Neural cell (in vitro differentiated cells): ENCODE data around the gene FARP1. TPM values are rescaled to one million over a fixed set of nuclear protein-coding genes. Genes with fewer than 3 reads are reported as not detected.

Experiments used
- H2AFZ ChIP-seq: fragments of 200-600, 300-800 bp; sonication (generic), shearing (Covaris generic); 2 replicates; pipeline ENCODE4 v1.6.0; 2014; ENCODE audit warnings: low read depth, mild to moderate bottlenecking, antibody characterized with exemption, low read length, moderate library complexity
- H3F3A ChIP-seq: fragments of 200-600 bp; shearing (Covaris generic); 2 replicates; pipeline ENCODE4 v1.6.1; 2016; ENCODE audit warnings: mild to moderate bottlenecking, moderate library complexity, mixed read lengths, antibody characterized with exemption, low read length; ENCODE audit not compliant: insufficient read depth, poor library complexity, severe bottlenecking
- H3K27ac ChIP-seq: fragments of 200-600, 300-800 bp; sonication (generic), shearing (Covaris generic); 2 replicates; pipeline ENCODE4 v1.5.1; 2014; ENCODE audit warnings: mild to moderate bottlenecking, low read length, moderate library complexity
- H3K27me3 ChIP-seq: fragments of 300-800, 200-600 bp; sonication (generic), shearing (Covaris generic); 2 replicates; pipeline ENCODE4 v1.6.0; 2014; ENCODE audit warnings: mild to moderate bottlenecking, low read depth, low read length, moderate library complexity; ENCODE audit not compliant: insufficient read depth
- H3K36me3 ChIP-seq: fragments of 300-800, 200-600 bp; sonication (generic), shearing (Covaris generic); 2 replicates; pipeline ENCODE4 v1.5.1; 2014; ENCODE audit warnings: mild to moderate bottlenecking, antibody characterized with exemption, low read length, moderate library complexity; ENCODE audit not compliant: insufficient read depth
- H3K4me2 ChIP-seq: fragments of 300-800, 200-600 bp; sonication (generic), shearing (Covaris generic); 2 replicates; pipeline ENCODE4 v1.6.0; 2014; ENCODE audit warnings: mild to moderate bottlenecking, low read length
- H3K4me3 ChIP-seq: fragments of 300-800, 200-600 bp; sonication (generic), shearing (Covaris generic); 2 replicates; pipeline ENCODE4 v1.5.1; 2014; ENCODE audit warnings: mild to moderate bottlenecking, low read length, moderate library complexity
- H3K79me2 ChIP-seq: fragments of 200-600 bp; shearing (Covaris generic); replicated peaks from 2 replicates; pipeline ENCODE4 v1.6.0; 2014; ENCODE audit warnings: mild to moderate bottlenecking, low read length, moderate library complexity; ENCODE audit not compliant: insufficient read depth
- H3K9ac ChIP-seq: fragments of 300-800, 200-600 bp; sonication (generic), shearing (Covaris generic); 2 replicates; pipeline ENCODE4 v1.6.1; 2016; ENCODE audit warnings: mild to moderate bottlenecking, low read length, mixed read lengths
- H3K9me2 ChIP-seq: fragments of 200-600 bp; shearing (Covaris generic); 2 replicates; pipeline ENCODE4 v1.6.1; 2016; ENCODE audit warnings: mild to moderate bottlenecking, low read length, mixed read lengths; ENCODE audit not compliant: insufficient read depth
- H3K9me3 ChIP-seq: fragments of 200-600, 300-800 bp; sonication (generic), shearing (Covaris generic); 2 replicates; pipeline ENCODE4 v1.6.1; 2016; ENCODE audit warnings: mild to moderate bottlenecking, mixed run types, low read length, moderate library complexity, mixed read lengths
- H4K20me1 ChIP-seq: fragments of 200-600 bp; shearing (Covaris generic); 2 replicates; pipeline ENCODE4 v1.6.1; 2016; ENCODE audit warnings: mild to moderate bottlenecking, mixed run types; ENCODE audit not compliant: insufficient read depth
- EP300 ChIP-seq: fragments of 450-650 bp; conservative IDR thresholded peaks from 2 replicates; pipeline ENCODE4 v1.6.1; 2014; ENCODE audit warnings: antibody characterized with exemption, mild to moderate bottlenecking, moderate library complexity; ENCODE audit not compliant: poor library complexity, severe bottlenecking
- EZH2 ChIP-seq: fragments of 200-600, 300-800 bp; shearing (Covaris generic), sonication (generic); IDR thresholded peaks from 2 replicates; pipeline ENCODE4 v1.6.1; 2014; ENCODE audit warnings: antibody characterized with exemption, low read length, borderline replicate concordance, mild to moderate bottlenecking; ENCODE audit not compliant: insufficient read depth, poor library complexity, severe bottlenecking
- MXI1 ChIP-seq: fragments of 450-650 bp; conservative IDR thresholded peaks from 2 replicates; pipeline ENCODE4 v1.6.1; 2014; ENCODE audit warnings: antibody characterized with exemption, mild to moderate bottlenecking; ENCODE audit not compliant: poor library complexity, severe bottlenecking
- POLR2AphosphoS5 ChIP-seq: IDR thresholded peaks from 2 replicates; pipeline ENCODE4 v1.6.1; 2012
- RAD21 ChIP-seq: fragments of 450-650 bp; conservative IDR thresholded peaks from 2 replicates; pipeline ENCODE4 v1.6.1; 2014; ENCODE audit warnings: antibody characterized with exemption, mild to moderate bottlenecking, moderate library complexity
- SMC3 ChIP-seq: fragments of 450-650 bp; conservative IDR thresholded peaks from 2 replicates; pipeline ENCODE4 v1.6.1; 2014; ENCODE audit warnings: antibody characterized with exemption, mild to moderate bottlenecking, moderate library complexity; ENCODE audit not compliant: poor library complexity
- TAF1 ChIP-seq: IDR thresholded peaks from 2 replicates; pipeline ENCODE4 v1.6.1; 2012; ENCODE audit warnings: low read depth
- polyA plus RNA-seq: library from polyadenylated mRNA; depleted of rRNA; stranded (reverse); fragments of >200 nt; gene quantifications from 2 replicates; pipeline ENCODE4 v1.2.3, GENCODE V29; 2014
- TF ChIP-seq, protein P1 (sequence below): IDR thresholded peaks from 2 replicates; pipeline ENCODE4 v1.6.1; 2012; ENCODE audit warnings: borderline replicate concordance
- TF ChIP-seq, protein P2 (sequence below): fragments of 450-650 bp; IDR thresholded peaks from 2 replicates; pipeline ENCODE4 v1.5.1; 2014; ENCODE audit warnings: antibody characterized with exemption, mild to moderate bottlenecking, moderate library complexity; ENCODE audit not compliant: poor library complexity, severe bottlenecking

The FARP1 gene
- polyA plus RNA-seq, 1 donor from 2014 or later, result 19.7 TPM

DNA sequence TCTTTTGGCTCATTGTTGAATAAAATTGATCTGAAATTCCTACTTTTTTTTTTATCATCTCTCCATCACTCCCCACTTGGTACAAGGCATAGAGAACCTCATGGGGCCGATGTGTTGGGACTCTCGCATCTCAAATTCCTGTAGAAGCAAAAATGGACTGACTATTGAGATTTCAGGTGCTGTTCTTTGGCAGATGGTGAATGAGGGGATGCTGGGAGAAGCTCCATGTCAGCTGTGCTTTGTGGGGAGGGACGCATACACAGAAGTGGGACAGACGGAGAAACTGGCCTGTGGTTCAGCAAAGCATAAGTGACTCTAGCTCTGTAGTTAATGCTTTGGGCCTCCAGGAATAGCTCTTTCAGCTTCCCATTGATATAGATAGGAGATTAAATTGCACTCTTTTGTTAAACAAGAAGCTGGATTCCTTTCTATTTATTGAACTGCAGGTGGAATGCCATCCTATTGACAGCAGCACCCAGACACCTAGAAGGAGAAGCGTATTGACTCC is 228.7 kb downstream of the FARP1 start:
- no peaks in the 10 kb centered on the region for H4K20me1 ChIP-seq
- H3K36me3 ChIP-seq, result no peaks in the 10 kb centered on the region
- H3K27ac ChIP-seq, result no peak overlapping the region
- H3K79me2 ChIP-seq, result no peaks in the 10 kb centered on the region
- no peak overlapping the region for H2AFZ ChIP-seq
- H3K9me3 ChIP-seq, result no peaks in the 10 kb centered on the region
- TF ChIP-seq RAD21 (no peak), EZH2 (no peak)
- TF ChIP-seq, protein P1, sequence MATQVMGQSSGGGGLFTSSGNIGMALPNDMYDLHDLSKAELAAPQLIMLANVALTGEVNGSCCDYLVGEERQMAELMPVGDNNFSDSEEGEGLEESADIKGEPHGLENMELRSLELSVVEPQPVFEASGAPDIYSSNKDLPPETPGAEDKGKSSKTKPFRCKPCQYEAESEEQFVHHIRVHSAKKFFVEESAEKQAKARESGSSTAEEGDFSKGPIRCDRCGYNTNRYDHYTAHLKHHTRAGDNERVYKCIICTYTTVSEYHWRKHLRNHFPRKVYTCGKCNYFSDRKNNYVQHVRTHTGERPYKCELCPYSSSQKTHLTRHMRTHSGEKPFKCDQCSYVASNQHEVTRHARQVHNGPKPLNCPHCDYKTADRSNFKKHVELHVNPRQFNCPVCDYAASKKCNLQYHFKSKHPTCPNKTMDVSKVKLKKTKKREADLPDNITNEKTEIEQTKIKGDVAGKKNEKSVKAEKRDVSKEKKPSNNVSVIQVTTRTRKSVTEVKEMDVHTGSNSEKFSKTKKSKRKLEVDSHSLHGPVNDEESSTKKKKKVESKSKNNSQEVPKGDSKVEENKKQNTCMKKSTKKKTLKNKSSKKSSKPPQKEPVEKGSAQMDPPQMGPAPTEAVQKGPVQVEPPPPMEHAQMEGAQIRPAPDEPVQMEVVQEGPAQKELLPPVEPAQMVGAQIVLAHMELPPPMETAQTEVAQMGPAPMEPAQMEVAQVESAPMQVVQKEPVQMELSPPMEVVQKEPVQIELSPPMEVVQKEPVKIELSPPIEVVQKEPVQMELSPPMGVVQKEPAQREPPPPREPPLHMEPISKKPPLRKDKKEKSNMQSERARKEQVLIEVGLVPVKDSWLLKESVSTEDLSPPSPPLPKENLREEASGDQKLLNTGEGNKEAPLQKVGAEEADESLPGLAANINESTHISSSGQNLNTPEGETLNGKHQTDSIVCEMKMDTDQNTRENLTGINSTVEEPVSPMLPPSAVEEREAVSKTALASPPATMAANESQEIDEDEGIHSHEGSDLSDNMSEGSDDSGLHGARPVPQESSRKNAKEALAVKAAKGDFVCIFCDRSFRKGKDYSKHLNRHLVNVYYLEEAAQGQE, result no peak
- TF ChIP-seq, protein P2, sequence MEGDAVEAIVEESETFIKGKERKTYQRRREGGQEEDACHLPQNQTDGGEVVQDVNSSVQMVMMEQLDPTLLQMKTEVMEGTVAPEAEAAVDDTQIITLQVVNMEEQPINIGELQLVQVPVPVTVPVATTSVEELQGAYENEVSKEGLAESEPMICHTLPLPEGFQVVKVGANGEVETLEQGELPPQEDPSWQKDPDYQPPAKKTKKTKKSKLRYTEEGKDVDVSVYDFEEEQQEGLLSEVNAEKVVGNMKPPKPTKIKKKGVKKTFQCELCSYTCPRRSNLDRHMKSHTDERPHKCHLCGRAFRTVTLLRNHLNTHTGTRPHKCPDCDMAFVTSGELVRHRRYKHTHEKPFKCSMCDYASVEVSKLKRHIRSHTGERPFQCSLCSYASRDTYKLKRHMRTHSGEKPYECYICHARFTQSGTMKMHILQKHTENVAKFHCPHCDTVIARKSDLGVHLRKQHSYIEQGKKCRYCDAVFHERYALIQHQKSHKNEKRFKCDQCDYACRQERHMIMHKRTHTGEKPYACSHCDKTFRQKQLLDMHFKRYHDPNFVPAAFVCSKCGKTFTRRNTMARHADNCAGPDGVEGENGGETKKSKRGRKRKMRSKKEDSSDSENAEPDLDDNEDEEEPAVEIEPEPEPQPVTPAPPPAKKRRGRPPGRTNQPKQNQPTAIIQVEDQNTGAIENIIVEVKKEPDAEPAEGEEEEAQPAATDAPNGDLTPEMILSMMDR, result no peak
- H3K4me3 ChIP-seq, result no peak overlapping the region
- no peaks in the 10 kb centered on the region for H3K27me3 ChIP-seq
- no peak overlapping the region for H3K9ac ChIP-seq
- H3K4me2 ChIP-seq, result no peak overlapping the region
- H3F3A ChIP-seq, result no peaks in the 10 kb centered on the region
- no peaks in the 10 kb centered on the region for H3K9me2 ChIP-seq

DNA sequence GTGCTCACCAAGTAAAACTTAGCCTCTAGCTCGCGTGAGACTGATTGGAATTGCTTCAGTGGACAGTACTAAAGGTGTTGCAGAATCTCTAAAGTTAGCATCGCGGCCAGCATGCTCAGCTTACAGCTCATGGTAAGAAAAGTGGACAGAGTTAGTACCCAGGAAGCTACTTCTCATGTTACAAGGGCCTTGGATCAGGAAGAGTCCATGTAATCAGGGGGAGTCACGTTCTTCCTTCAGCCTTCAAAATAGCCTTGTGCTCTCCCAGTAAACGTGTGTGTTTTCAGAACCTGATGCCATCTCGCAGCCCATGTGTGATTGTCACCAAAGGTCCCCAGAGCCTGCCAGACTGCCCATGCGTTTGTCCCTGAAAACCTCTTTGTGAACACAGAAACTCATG is 230.0 kb downstream of the FARP1 start:
- H3K4me3 ChIP-seq, result no peak overlapping the region
- H2AFZ ChIP-seq, result no peak overlapping the region
- no peaks in the 10 kb centered on the region for H4K20me1 ChIP-seq
- H3K79me2 ChIP-seq, result no peaks in the 10 kb centered on the region
- H3K9me2 ChIP-seq, result no peaks in the 10 kb centered on the region
- H3F3A ChIP-seq, result no peaks in the 10 kb centered on the region
- no peak overlapping the region for H3K4me2 ChIP-seq
- TF ChIP-seq, protein P2, result no peak
- H3K9me3 ChIP-seq, result no peaks in the 10 kb centered on the region
- no peaks in the 10 kb centered on the region for H3K36me3 ChIP-seq
- H3K9ac ChIP-seq, result no peak overlapping the region
- H3K27me3 ChIP-seq, result no peaks in the 10 kb centered on the region
- H3K27ac ChIP-seq, result no peak overlapping the region

DNA sequence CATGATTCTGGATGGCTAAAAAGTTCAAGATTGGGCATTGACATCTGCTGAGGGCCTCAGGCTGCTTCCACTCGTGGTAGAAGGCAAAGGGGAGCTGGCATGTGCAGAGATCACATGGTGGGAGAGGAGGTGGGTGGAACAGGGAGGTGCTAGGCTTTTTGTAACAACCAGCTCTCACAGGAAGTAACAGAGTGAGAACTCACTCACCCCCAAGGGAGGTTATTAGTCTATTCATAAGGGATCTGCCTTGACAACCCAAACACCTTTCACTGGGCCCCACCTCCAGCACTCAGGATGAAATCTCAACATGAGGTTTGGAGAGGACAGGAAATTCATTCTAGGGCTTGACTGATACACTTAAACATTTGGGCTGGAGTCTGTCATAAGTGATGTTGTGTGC is 231.9 kb downstream of the FARP1 start:
- Histone ChIP-seq H3K36me3 (no peaks in the 10 kb centered on the region), H4K20me1 (no peaks in the 10 kb centered on the region), H3F3A (peaks cover 3% of the 10 kb centered on the region), H3K27ac (no peak overlapping the region), H3K4me2 (no peak overlapping the region), H2AFZ (no peak overlapping the region), H3K9me2 (no peaks in the 10 kb centered on the region), H3K9me3 (no peaks in the 10 kb centered on the region), H3K79me2 (no peaks in the 10 kb centered on the region), H3K9ac (no peak overlapping the region), H3K27me3 (no peaks in the 10 kb centered on the region), H3K4me3 (no peak overlapping the region)
- TF ChIP-seq TAF1 (no peak), POLR2AphosphoS5 (no peak), RAD21 (no peak), MXI1 (no peak), EP300 (no peak), EZH2 (no peak), SMC3 (no peak)
- TF ChIP-seq, protein P2, result no peak
